CD14-positive monocyte (primary cell): ENCODE measurements around the gene RNASE13. TPM values are rescaled to one million over a fixed set of nuclear protein-coding genes. Genes with fewer than 3 reads are reported as not detected.

Experiments
- DNase-seq, 3 donors: peaks; one replicate each; pipeline ENCODE4 v3.0.0-alpha.2; 2011 to 2022
- H2AFZ ChIP-seq: 2 replicates; pipeline ENCODE4 v1.6.0; 2012; ENCODE audit warnings: mild to moderate bottlenecking, low read depth, low read length, inconsistent platforms; ENCODE audit not compliant: insufficient read depth, poor library complexity, severe bottlenecking
- H3K27ac ChIP-seq, 2 donors: 1 replicate in 1 of 2; 2 replicates in 1 of 2; pipeline ENCODE4 v1.5.1; 2012 to 2013; ENCODE audit warnings: low read length in 2 of 2, control low read depth in 1 of 2, inconsistent platforms in 1 of 2, low read depth in 1 of 2, mild to moderate bottlenecking in 1 of 2
- H3K27me3 ChIP-seq, 2 donors: one replicate each; pipeline versions ENCODE4 v1.6.0 to v1.6.1; 2011 to 2013; ENCODE audit warnings: low read length in 2 of 2; ENCODE audit not compliant: control insufficient read depth in 2 of 2, insufficient read depth in 2 of 2
- H3K36me3 ChIP-seq, 2 donors: replicated peaks in 1 of 2; 1 replicate in 1 of 2; 2 replicates in 1 of 2; pipeline versions ENCODE4 v1.5.1 to v1.6.1; 2012 to 2013; ENCODE audit warnings: low read length in 2 of 2, control low read depth in 1 of 2, inconsistent platforms in 1 of 2, mild to moderate bottlenecking in 1 of 2; ENCODE audit not compliant: insufficient read depth in 2 of 2, control insufficient read depth in 1 of 2
- H3K4me1 ChIP-seq, 2 donors: 1 replicate in 1 of 2; 2 replicates in 1 of 2; pipeline versions ENCODE4 v1.5.1 to v1.6.1; 2012 to 2013; ENCODE audit warnings: low read length in 2 of 2, control low read depth in 1 of 2, inconsistent platforms in 1 of 2, mild to moderate bottlenecking in 1 of 2, moderate library complexity in 1 of 2; ENCODE audit not compliant: insufficient read depth in 2 of 2, control insufficient read depth in 1 of 2
- H3K4me2 ChIP-seq: replicated peaks from 2 replicates; pipeline ENCODE3; 2012; ENCODE audit warnings: low read length, moderate library complexity, mild to moderate bottlenecking; ENCODE audit not compliant: poor library complexity, severe bottlenecking; ENCODE audit errors: extremely low read depth
- H3K4me3 ChIP-seq, 3 experiments: fragments of 200-600 bp in 1 of 3; sonication (generic) in 1 of 3; replicated peaks in 1 of 3; 1 replicate in 2 of 3; 2 replicates in 1 of 3; pipeline ENCODE4 v1.5.1; 2011 to 2013; ENCODE audit warnings: low read length in 3 of 3, mild to moderate bottlenecking in 3 of 3, control low read depth in 2 of 3, low read depth in 2 of 3, inconsistent platforms in 1 of 3, moderate library complexity in 1 of 3
- H3K79me2 ChIP-seq: 2 replicates; pipeline ENCODE4 v1.6.0; 2012; ENCODE audit warnings: mild to moderate bottlenecking, control low read depth, inconsistent platforms, low read length, moderate library complexity; ENCODE audit not compliant: insufficient read depth
- H3K9ac ChIP-seq: 2 replicates; pipeline ENCODE4 v1.6.0; 2017; ENCODE audit warnings: low read length, mild to moderate bottlenecking; ENCODE audit not compliant: insufficient read depth, poor library complexity, severe bottlenecking
- H3K9me3 ChIP-seq, 2 donors: replicated peaks in 1 of 2; 1 replicate in 1 of 2; 2 replicates in 1 of 2; pipeline versions ENCODE4 v1.5.1 to v1.6.1; 2012 to 2013; ENCODE audit warnings: low read length in 2 of 2, control low read depth in 1 of 2; ENCODE audit not compliant: control insufficient read depth in 1 of 2, insufficient read depth in 1 of 2
- H4K20me1 ChIP-seq: 2 replicates; pipeline ENCODE4 v1.6.0; 2012; ENCODE audit warnings: mild to moderate bottlenecking, low read length, control low read depth, moderate library complexity; ENCODE audit not compliant: insufficient read depth
- H3K27ac Mint-ChIP-seq, 7 donors: one replicate each; pipeline ENCODE4 v1.8.0; 2020; ENCODE audit warnings: mild to moderate bottlenecking in 7 of 7, mixed read lengths in 7 of 7, moderate library complexity in 6 of 7, inconsistent platforms in 2 of 7
- H3K27me3 Mint-ChIP-seq, 3 donors: one replicate each; pipeline ENCODE4 v1.8.0; 2021 to 2022; ENCODE audit warnings: low read depth in 3 of 3, mild to moderate bottlenecking in 3 of 3, mixed read lengths in 3 of 3, moderate library complexity in 3 of 3, inconsistent platforms in 1 of 3
- H3K36me3 Mint-ChIP-seq, 2 donors: one replicate each; pipeline ENCODE4 v1.8.0; 2020; ENCODE audit warnings: mixed read lengths in 2 of 2, inconsistent platforms in 1 of 2, mild to moderate bottlenecking in 1 of 2
- H3K4me1 Mint-ChIP-seq: one replicate; pipeline ENCODE4 v1.8.0; 2020; ENCODE audit warnings: mild to moderate bottlenecking, mixed read lengths
- H3K4me3 Mint-ChIP-seq, 2 donors: one replicate each; pipeline ENCODE4 v1.8.0; 2020; ENCODE audit warnings: mild to moderate bottlenecking in 2 of 2, mixed read lengths in 2 of 2, moderate library complexity in 1 of 2
- H3K9me3 Mint-ChIP-seq, 7 donors: one replicate each; pipeline ENCODE4 v1.8.0; 2020 to 2022; ENCODE audit warnings: mixed read lengths in 7 of 7, mild to moderate bottlenecking in 6 of 7, moderate library complexity in 6 of 7, inconsistent platforms in 2 of 7
- WGBS: methylation state at CpG from one replicate; pipeline ENCODE4 v1.1.5; 2013; ENCODE audit warnings: missing lambda C conversion rate; ENCODE audit not compliant: insufficient coverage; 5-methylcytosine and 5-hydroxymethylcytosine counted together
- intact Hi-C, 2 donors: fragments of 100-400 bp; cut with micrococcal nuclease; formaldehyde crosslinking; loops; one replicate each; pipeline versions ENCODE4 v1.15.0 to v1.15.1; 2023
- polyA plus RNA-seq, 3 donors: library from polyadenylated mRNA; depleted of rRNA in 1 of 3; unstranded in 2 of 3; stranded (reverse) in 1 of 3; fragments of 300-500 nt in 2 of 3; fragments of >200 nt in 1 of 3; fragmentation: Illumina TruSeq in 2 of 3; gene quantifications; 1 replicate in 2 of 3; 2 replicates in 1 of 3; pipeline ENCODE4 v1.2.3, GENCODE V29; 2012 to 2021
- TF ChIP-seq, protein P1 (sequence below): fragments of 200-600 bp; IDR thresholded peaks from one replicate; pipeline ENCODE4 v1.8.0; 2022; ENCODE audit warnings: antibody characterized with exemption, mild to moderate bottlenecking

Gene RNASE13
- polyA plus RNA-seq, 3 donors, result 0.39 TPM; not detected in 2

DNA sequence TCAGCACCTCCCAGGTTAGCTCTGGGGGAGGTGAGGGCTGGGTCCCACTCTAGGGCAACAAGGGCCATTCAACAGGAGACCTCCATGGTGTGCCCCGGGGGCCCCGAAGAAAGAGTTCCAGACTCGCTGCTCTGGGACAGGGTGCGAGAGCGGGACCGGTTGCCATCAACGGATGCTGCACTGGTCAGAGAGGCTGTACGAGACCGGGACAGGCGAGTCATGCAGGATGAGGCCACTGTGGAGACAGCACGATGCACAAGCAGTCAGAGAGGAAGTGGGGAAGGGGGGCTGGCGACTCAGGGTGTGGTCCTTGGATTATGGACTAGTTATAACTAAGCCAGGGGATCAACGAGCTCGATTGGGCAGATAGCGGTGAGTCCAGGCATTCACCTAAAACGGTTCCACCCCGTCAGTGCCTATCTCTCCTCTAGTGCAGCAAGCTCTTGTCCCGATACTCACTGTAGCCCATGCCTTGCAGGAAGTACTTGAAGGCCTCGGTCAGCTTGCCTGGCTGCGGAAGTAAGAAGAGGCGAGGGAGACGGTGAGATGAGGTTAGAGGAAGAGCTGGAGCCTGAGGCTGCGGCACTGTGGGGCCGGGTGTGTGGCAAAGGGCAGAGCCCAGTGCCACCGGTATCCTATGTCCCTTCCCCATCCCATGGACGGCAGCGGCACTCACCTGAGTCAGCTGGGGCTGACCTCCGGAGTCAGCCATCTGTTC is 16.9 kb downstream of the RNASE13 start:
- H3K4me1 Mint-ChIP-seq, result peaks cover 63% of the 10 kb centered on the region
- H3K9me3 ChIP-seq, result no peaks in the 10 kb centered on the region
- WGBS, result 56% methylated on average over 16 of the region's 28 CpGs
- peaks cover 0 to 6% of the 10 kb centered on the region in 2 donors for H3K36me3 Mint-ChIP-seq
- peak overlapping the region in 1 of 2 donors; percentile 61 for H3K27ac ChIP-seq
- intact Hi-C loops, result loop anchor here (5.0 to 10.0 kb wide), 3 partner anchors 40 to 90 kb away; partner anchors contain the start of gene RNASE8 (in 1 of the 2)
- peak overlapping the region; percentile 4 to 39 for H3K4me3 Mint-ChIP-seq
- peaks cover 56 to 64% of the 10 kb centered on the region in 2 donors for H3K4me1 ChIP-seq
- H3K27me3 Mint-ChIP-seq, result peaks cover 6 to 14% (median 12%) of the 10 kb centered on the region in 3 donors
- H3K79me2 ChIP-seq, result no peaks in the 10 kb centered on the region
- H4K20me1 ChIP-seq, result no peaks in the 10 kb centered on the region
- H3K36me3 ChIP-seq, result no peaks in the 10 kb centered on the region
- TF ChIP-seq, protein P1, sequence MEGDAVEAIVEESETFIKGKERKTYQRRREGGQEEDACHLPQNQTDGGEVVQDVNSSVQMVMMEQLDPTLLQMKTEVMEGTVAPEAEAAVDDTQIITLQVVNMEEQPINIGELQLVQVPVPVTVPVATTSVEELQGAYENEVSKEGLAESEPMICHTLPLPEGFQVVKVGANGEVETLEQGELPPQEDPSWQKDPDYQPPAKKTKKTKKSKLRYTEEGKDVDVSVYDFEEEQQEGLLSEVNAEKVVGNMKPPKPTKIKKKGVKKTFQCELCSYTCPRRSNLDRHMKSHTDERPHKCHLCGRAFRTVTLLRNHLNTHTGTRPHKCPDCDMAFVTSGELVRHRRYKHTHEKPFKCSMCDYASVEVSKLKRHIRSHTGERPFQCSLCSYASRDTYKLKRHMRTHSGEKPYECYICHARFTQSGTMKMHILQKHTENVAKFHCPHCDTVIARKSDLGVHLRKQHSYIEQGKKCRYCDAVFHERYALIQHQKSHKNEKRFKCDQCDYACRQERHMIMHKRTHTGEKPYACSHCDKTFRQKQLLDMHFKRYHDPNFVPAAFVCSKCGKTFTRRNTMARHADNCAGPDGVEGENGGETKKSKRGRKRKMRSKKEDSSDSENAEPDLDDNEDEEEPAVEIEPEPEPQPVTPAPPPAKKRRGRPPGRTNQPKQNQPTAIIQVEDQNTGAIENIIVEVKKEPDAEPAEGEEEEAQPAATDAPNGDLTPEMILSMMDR, result no peak
- H3K4me3 ChIP-seq, result no peak overlapping the region
- H3K4me2 ChIP-seq, result peak overlapping the region; percentile 14
- no peak overlapping the region for H3K9ac ChIP-seq
- H3K9me3 Mint-ChIP-seq, result no peaks in the 10 kb centered on the region
- peak overlapping the region; percentile 8 to 78 (median 41) for H3K27ac Mint-ChIP-seq
- H3K27me3 ChIP-seq, result no peaks in the 10 kb centered on the region
- peak; percentile 35 to 50 (median 35) for DNase-seq
- no peak overlapping the region for H2AFZ ChIP-seq

DNA sequence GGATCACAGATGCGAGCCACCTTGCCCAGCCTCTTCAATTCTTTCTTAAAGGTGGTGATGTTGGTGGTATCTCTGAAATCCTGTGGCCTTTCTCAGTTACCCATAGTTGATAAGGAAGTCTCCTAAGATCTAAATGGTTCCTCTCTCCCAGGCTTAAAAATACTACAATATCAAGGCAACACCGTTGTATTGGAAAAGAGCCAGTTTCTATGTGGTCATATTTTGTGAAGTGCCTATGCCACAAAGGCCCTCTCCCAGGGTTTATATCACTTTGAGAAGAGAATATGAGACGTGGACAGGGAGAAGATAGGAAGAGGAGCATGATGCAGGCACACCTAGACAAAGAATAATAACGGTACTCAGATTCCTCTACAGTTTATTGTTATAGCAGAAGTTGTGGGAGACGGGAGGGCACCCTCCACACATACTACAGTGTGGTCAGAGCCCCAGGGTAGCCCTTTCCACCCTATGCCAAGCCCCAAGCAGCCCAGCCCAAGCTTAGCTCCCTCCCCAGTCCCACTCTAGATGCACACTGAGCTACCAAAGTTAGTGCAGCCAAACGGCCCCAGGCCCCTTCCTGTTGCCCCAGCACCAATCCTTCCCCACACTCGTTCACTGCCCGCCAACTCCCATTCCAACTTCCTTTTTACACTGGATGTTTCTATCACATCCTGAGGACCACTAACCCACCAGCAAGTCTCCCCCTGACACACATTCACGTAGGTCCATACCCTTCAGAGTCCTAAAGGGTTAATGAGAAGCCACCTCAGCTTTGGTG is 18.0 kb downstream of the RNASE13 start:
- H3K4me1 Mint-ChIP-seq, result peaks cover 53% of the 10 kb centered on the region
- H3K27me3 ChIP-seq, result peaks cover 0 to 5% of the 10 kb centered on the region in 2 donors
- H3K4me3 ChIP-seq, result no peak overlapping the region
- peaks cover 0 to 6% of the 10 kb centered on the region in 2 donors for H3K36me3 Mint-ChIP-seq
- no peak for DNase-seq
- H3K9me3 ChIP-seq, result no peaks in the 10 kb centered on the region
- H3K4me2 ChIP-seq, result no peak overlapping the region
- intact Hi-C loops, result loop anchor here (5.0 to 10.0 kb wide), 3 partner anchors 41 to 91 kb away; partner anchors contain the start of gene RNASE8 (in 1 of the 2)
- peaks cover 48 to 56% of the 10 kb centered on the region in 2 donors for H3K4me1 ChIP-seq
- 0% methylated on average over 3 of the region's 9 CpGs for WGBS
- H3K4me3 Mint-ChIP-seq, result no peak overlapping the region
- H3K27ac ChIP-seq, result no peak overlapping the region
- H2AFZ ChIP-seq, result no peak overlapping the region
- H3K9me3 Mint-ChIP-seq, result peaks cover 0 to 1% (median 0%) of the 10 kb centered on the region in 7 donors
- no peak overlapping the region for H3K9ac ChIP-seq
- H3K27ac Mint-ChIP-seq, result peak overlapping the region in 4 of 7 donors; percentile 17 to 88 (median 37)
- H4K20me1 ChIP-seq, result no peaks in the 10 kb centered on the region
- TF ChIP-seq, protein P1, result no peak
- H3K27me3 Mint-ChIP-seq, result peaks cover 11 to 17% (median 14%) of the 10 kb centered on the region in 3 donors
- H3K36me3 ChIP-seq, result no peaks in the 10 kb centered on the region
- H3K79me2 ChIP-seq, result no peaks in the 10 kb centered on the region
